IPS-20b (cell line): Measurements from ENCODE around the gene RBFOX2.

Experiments used
- H3K27ac ChIP-seq: one replicate; pipeline ENCODE4 v1.5.1; 2013; ENCODE audit warnings: low read length
- H3K27me3 ChIP-seq: 2 replicates; pipeline ENCODE4 v1.6.1; 2013; ENCODE audit warnings: mild to moderate bottlenecking, low read length, inconsistent platforms; ENCODE audit not compliant: insufficient read depth
- H3K36me3 ChIP-seq: 2 replicates; pipeline ENCODE4 v1.6.1; 2013; ENCODE audit warnings: low read depth, mild to moderate bottlenecking, inconsistent platforms, low read length, moderate library complexity; ENCODE audit not compliant: insufficient read depth
- H3K4me1 ChIP-seq: 2 replicates; pipeline ENCODE4 v1.6.1; 2013; ENCODE audit warnings: mild to moderate bottlenecking, control low read depth, inconsistent platforms, low read length, moderate library complexity; ENCODE audit not compliant: insufficient read depth
- H3K4me3 ChIP-seq: 2 replicates; pipeline ENCODE4 v1.5.1; 2013; ENCODE audit warnings: mild to moderate bottlenecking, low read length, inconsistent platforms
- H3K9ac ChIP-seq: 2 replicates; pipeline ENCODE4 v1.6.1; 2013; ENCODE audit warnings: low read depth, mild to moderate bottlenecking, inconsistent platforms, low read length, moderate library complexity
- H3K9me3 ChIP-seq: 2 replicates; pipeline ENCODE4 v1.6.1; 2013; ENCODE audit warnings: mild to moderate bottlenecking, low read depth, low read length, inconsistent platforms; ENCODE audit not compliant: insufficient read depth

Gene RBFOX2

DNA sequence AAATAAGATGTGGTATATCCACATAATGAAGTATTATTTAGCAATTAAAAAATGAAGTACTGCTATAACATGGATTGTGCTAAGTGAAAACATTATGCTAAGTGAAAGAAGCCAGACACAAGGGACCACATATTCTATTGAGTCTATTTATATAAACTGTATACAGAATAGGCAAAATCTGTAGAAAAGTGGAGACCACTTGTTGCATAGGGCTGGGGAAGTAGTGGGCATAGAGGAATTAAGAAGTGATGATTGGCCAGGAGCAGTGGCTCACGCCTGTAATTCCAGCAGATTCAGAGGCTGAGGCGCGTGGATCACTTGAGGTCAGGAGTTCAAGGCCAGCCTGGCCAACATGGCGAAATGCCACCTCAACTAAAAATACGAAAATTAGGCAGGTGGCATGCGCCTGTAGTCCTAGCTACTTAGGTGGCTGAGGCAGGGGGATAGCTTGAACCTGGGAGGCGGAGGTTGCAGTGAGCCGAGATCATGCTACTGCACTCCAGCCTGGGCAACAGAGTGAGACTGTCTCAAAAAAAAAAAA is 109.6 kb downstream of the RBFOX2 start:
- Histone ChIP-seq H3K27ac (no peak overlapping the region), H3K9me3 (no peaks in the 10 kb centered on the region), H3K27me3 (no peaks in the 10 kb centered on the region), H3K36me3 (no peaks in the 10 kb centered on the region), H3K9ac (no peak overlapping the region), H3K4me3 (no peak overlapping the region), H3K4me1 (peaks cover 17% of the 10 kb centered on the region; the same call in 1 of the 2 replicates)

DNA sequence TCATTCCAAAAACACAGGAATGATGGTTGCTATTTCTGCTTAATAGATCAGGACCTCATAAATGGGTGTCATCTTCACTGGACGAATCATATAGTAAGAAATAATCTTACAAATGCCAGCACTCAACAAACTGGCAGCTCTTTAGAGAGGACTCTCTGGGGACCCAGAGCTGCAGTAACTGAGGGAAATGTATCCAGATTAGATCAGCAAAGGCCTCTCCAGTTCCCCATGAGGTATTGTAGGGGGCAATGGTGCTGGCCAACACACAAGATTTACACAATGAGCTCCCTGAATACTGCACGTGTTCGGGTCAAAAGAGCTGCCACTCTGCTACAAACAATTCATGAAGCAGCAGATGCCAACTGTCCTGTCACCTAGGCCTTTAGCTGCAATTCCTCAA is 110.2 kb downstream of the RBFOX2 start:
- Histone ChIP-seq H3K4me1 (peaks cover 21% of the 10 kb centered on the region; the same call in 1 of the 2 replicates), H3K4me3 (no peak overlapping the region), H3K27ac (no peak overlapping the region), H3K36me3 (no peaks in the 10 kb centered on the region), H3K9me3 (no peaks in the 10 kb centered on the region), H3K9ac (no peak overlapping the region), H3K27me3 (no peaks in the 10 kb centered on the region)

DNA sequence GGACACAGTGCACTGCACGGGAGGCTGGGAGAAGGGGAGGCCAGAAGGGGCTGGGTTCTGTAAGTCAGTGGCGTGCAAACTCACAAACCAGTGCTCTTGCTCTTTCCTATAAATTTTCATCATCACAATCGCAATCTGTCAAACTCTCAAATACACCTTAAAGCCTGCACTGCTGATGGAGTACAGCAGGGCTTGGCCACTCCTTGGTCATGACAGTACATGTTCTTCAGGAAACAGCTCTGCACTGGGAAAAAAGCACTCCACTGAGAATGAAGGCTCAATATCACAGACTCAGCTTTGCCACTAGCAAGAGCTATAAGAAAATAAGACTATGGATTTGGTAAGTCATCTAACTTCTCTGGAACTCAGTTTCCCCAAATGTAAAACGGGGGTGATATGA is 111.0 kb downstream of the RBFOX2 start:
- Histone ChIP-seq H3K4me1 (peaks cover 21% of the 10 kb centered on the region; the same call in 1 of the 2 replicates), H3K9ac (no peak overlapping the region), H3K36me3 (no peaks in the 10 kb centered on the region), H3K9me3 (no peaks in the 10 kb centered on the region), H3K27me3 (no peaks in the 10 kb centered on the region), H3K27ac (no peak overlapping the region), H3K4me3 (no peak overlapping the region)

DNA sequence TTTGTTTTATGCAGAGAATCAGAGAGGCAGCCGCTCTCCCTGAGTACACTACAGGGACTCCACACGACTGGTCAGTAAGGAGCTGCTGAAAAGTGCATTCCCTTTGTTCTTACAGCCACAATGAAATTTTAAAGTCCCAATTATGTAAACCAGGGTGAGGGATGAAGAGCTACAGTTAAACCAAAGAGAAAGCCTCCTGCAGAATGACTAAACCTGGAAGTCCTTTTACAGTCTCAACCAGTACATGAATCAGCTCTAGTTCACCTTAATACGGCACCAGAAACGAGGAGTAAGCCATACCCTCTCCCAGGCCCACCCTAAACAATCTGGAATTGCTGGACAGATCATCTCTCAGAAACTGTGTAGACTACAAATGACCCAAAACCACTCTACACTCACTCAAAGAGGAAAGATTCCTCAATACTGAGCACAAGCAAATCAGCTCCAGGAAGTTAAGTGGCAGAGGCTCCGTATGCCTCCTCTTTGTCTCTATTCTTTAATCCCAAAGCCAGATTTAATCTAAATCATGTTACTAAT is 113.1 kb downstream of the RBFOX2 start:
- Histone ChIP-seq H3K4me1 (peaks cover 35% of the 10 kb centered on the region), H3K9ac (peak overlapping the region; percentile 63; the same call in 1 of the 2 replicates), H3K4me3 (peak overlapping the region; percentile 64; the same call in 1 of the 2 replicates), H3K27ac (peak overlapping the region; percentile 43), H3K36me3 (no peaks in the 10 kb centered on the region), H3K27me3 (no peaks in the 10 kb centered on the region), H3K9me3 (no peaks in the 10 kb centered on the region)

DNA sequence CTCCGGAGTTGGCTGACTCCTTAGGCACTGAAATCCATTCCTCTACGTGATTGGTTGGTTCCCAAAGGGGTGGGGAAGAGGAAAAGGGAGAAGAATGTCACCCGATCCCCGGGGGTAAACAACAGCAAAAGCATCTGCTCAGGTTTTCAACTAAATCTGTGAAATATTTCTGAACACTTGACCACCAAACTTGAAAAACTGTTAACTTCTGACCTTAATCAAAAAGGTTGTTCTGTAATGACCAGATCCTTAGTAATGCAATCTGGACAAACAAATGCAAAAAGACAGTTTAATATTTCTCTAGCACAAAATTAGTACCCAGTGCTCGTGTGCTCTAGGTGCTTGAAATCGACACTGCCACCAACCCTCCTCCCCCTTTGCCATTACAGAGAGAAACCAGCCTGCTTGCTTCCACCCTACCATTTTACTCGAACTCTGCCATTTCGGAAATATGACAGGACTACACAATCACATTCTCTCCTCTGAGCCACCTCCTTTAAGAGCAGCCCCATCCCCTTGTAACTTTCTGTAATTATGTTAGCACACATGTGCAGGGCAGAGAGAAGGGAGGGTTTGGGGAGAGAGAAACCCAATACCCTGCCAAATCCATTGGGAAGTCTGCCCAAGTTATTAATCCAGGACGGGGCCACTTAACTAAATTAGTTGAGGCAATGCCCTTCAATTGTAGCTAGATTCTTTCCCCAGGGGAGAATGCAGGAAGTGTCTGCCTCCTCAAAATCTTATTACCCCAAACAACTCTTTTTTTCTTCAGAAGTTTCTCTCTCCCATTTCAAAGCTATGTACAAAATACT is 113.8 kb downstream of the RBFOX2 start:
- H3K27ac ChIP-seq, result peak overlapping the region; percentile 43

DNA sequence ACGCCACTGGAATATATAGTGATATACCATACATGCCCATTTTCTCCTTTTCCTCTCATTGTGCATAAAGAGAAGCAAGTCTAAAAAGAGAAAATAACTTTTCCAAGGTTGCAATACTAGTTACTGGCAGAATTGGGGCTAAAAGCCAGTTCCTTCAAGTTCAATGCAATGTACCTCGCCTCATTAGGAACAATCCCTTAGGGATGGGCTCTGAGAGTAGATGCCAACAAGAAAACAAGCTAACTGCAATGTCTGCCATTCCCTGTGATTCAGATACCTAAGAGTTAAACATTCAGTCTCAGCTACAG is 114.3 kb downstream of the RBFOX2 start:
- H3K27ac ChIP-seq, result peak overlapping the region; percentile 9
- no peaks in the 10 kb centered on the region for H3K27me3 ChIP-seq
- H3K4me1 ChIP-seq, result peaks cover 40% of the 10 kb centered on the region
- H3K9me3 ChIP-seq, result no peaks in the 10 kb centered on the region
- H3K4me3 ChIP-seq, result peak overlapping the region; percentile 64; the same call in 1 of the 2 replicates
- H3K36me3 ChIP-seq, result no peaks in the 10 kb centered on the region
- H3K9ac ChIP-seq, result peak overlapping the region; percentile 63; the same call in 1 of the 2 replicates

More for the DNA sequence above, 113.8 kb downstream of the RBFOX2 start:
- Histone ChIP-seq H3K27me3 (no peaks in the 10 kb centered on the region), H3K9ac (peak overlapping the region; percentile 63; the same call in 1 of the 2 replicates), H3K4me3 (peak overlapping the region; percentile 64), H3K36me3 (no peaks in the 10 kb centered on the region), H3K4me1 (peaks cover 40% of the 10 kb centered on the region), H3K9me3 (no peaks in the 10 kb centered on the region)

DNA sequence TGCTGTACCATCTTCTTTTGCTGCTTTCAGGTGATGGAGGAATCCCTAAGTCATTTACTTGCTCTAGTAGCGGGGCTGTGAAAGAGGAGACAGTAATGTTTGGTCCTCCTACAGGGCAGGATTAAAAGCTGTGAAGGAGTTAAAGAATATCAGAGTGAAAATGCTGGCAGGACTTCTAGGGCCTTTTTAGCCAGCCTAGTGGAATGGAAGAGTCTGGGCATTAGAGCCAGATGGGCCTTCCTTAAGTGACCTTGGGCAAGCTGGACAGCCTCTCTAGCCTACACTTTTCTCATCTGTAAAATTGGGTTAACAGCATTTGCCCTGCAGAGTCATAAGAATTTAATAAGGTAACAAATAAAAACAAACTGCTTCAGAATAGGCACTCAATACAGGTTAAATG is 114.7 kb downstream of the RBFOX2 start:
- H3K27me3 ChIP-seq, result no peaks in the 10 kb centered on the region
- no peak overlapping the region; the same call in 1 of the 2 replicates for H3K9ac ChIP-seq
- peaks cover 40% of the 10 kb centered on the region for H3K4me1 ChIP-seq
- peak overlapping the region; percentile 64; the same call in 1 of the 2 replicates for H3K4me3 ChIP-seq
- no peaks in the 10 kb centered on the region for H3K36me3 ChIP-seq
- peak overlapping the region; percentile 9 for H3K27ac ChIP-seq
- no peaks in the 10 kb centered on the region for H3K9me3 ChIP-seq

DNA sequence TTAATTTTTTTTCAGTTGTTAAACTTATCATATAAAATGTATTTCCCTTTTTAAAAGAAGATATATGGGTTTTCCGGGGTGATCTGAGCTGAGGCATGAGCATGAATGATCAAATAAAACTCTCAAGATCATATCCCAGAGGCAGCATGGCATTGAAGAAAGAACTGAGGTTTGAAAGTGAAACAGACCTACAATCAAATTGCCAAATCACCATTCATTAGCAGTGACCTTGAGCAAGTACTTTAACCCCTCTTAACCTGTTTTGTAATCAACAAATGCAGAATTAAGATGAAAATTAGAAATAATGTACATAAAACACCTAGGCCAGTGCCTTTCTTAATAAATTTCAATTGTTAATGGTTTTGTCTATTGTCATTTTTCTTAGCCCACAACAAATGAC is 116.0 kb downstream of the RBFOX2 start:
- Histone ChIP-seq H3K4me1 (peaks cover 40% of the 10 kb centered on the region), H3K4me3 (no peak overlapping the region)

DNA sequence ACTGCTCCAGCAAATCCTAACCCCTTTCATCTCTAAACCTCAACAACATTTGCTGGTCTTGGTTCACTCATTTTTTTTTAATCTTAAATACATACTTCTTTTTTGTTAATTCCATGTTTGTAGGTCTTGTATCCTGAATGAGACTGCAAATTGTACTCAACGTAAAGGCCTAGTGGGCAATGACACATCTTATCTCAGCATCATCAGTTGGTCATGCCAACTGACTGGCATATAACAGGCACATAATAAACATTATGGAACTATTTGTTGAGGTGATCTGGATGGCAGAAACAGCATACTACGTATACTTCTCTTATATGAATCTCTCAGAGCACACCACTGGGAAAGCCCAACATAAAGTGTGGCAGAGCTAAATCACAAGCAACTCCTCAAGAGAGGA is 116.7 kb downstream of the RBFOX2 start:
- Histone ChIP-seq H3K36me3 (no peaks in the 10 kb centered on the region), H3K9me3 (no peaks in the 10 kb centered on the region), H3K4me1 (peaks cover 40% of the 10 kb centered on the region), H3K27ac (no peak overlapping the region), H3K27me3 (no peaks in the 10 kb centered on the region), H3K9ac (no peak overlapping the region), H3K4me3 (no peak overlapping the region)

More for the DNA sequence above, 116.0 kb downstream of the RBFOX2 start:
- no peak overlapping the region for H3K9ac ChIP-seq
- no peaks in the 10 kb centered on the region for H3K27me3 ChIP-seq
- no peaks in the 10 kb centered on the region for H3K36me3 ChIP-seq
- no peaks in the 10 kb centered on the region for H3K9me3 ChIP-seq
- H3K27ac ChIP-seq, result no peak overlapping the region

DNA sequence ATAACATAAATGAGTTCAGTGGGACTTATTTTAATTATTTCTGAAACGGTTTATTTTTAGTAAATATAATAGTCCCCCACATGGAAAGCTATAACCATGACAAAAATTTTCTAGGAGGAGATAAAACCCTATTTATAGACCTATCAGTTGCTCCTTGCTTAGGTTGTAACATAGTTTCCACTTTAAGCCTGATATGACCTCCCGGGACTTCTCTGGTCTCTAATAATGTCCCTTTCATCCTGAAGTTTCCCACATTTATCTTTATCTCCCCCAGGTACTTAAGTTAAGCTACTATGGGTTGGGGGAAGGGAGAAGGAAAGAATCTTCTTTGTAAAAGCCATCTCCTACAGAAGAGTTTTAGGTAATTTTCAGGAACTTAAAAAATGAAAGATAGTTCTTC is 117.7 kb downstream of the RBFOX2 start:
- H3K4me3 ChIP-seq, result no peak overlapping the region
- peaks cover 39% of the 10 kb centered on the region for H3K4me1 ChIP-seq
- H3K9ac ChIP-seq, result no peak overlapping the region
- H3K9me3 ChIP-seq, result no peaks in the 10 kb centered on the region
- H3K27me3 ChIP-seq, result no peaks in the 10 kb centered on the region
- no peaks in the 10 kb centered on the region for H3K36me3 ChIP-seq
- no peak overlapping the region for H3K27ac ChIP-seq

DNA sequence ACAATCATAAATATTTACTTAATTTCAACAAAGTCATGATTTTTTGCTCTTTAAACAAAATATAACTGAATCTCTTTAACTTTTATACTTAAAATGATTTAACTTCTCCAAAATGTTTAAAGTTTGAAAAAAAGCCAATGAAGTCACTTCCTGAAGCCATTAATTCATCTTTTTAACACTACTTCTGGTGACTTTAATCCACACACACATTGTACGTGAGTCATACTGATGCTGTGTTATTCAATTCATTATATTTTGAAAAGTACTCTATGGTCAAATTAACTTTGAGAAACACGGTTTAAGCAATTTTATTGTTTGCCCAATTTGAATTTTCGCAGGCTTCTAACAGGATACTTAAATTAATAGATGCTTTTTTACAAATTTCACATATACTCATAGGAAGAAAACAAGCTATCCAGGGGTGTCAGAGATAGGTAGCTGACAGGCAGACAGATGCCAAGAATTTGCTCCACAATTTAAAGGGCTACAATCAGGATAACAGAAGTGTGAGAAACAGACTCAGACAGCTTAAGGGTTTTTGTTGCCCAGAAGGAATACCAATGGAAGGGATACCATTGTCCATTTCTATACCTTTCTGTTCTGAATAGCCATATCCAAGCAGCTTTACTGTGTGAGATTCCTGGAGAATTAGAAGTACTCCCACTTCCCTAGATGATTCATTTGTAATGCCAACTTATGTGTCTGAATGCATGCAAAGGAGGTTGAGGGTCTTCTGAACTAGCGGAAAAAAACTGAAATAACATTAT is 118.4 kb downstream of the RBFOX2 start:
- no peak overlapping the region for H3K4me3 ChIP-seq
- peaks cover 31% of the 10 kb centered on the region for H3K4me1 ChIP-seq
- H3K27ac ChIP-seq, result no peak overlapping the region
- no peaks in the 10 kb centered on the region for H3K9me3 ChIP-seq
- H3K27me3 ChIP-seq, result no peaks in the 10 kb centered on the region
- H3K9ac ChIP-seq, result no peak overlapping the region
- no peaks in the 10 kb centered on the region for H3K36me3 ChIP-seq
